Heart left ventricle (tissue), 13 donors: ENCODE measurements around the gene KIRREL1.

Experiments
- CTCF ChIP-seq, 12 donors: fragments of 200-600 bp; sonication (generic) in 4 of 12; IDR thresholded peaks; one replicate each; pipeline versions ENCODE4 v1.5.0 to v1.8.0; 2018 to 2022; ENCODE audit warnings: antibody characterized with exemption in 12 of 12, mild to moderate bottlenecking in 5 of 12
- POLR2A ChIP-seq, 2 donors: fragments of 450-650 bp; IDR thresholded peaks; one replicate each; pipeline ENCODE4 v1.6.1; 2017; ENCODE audit warnings: antibody characterized with exemption in 2 of 2, mild to moderate bottlenecking in 2 of 2, moderate library complexity in 2 of 2
- donor health status: ischemic (EF 13 %, LVEDD 7.1; RV severe dilation, severe dysfunction).
- donor health status: DM: no; HTN: yes; CAD: no.
- donor health status: DM: no; HTN: no; CAD: no.
- donor health status: ischemic (EF 25% LVEDD 6.9; RV normal size, moderate dysfunction).
- donor health status: ischemic (EF 25% LVEDD 5.7; RV mildly dilated, moderate dysfunction).
- donor health status: ischemic (EF 35%, LVEDD 5.7; RV mildly dilated, moderate dysfunction).
- donor health status: nonischemic (EF 11% LVEDD 7.7; RV severe dilation, severe dysfunction).
- donor health status: DM: yes; HTN: yes; CAD: no.
- donor health status: PGD.
- donor health status: ischemic (EF 29% LVEDD 5.4; RV normal size, mild dysfunction).
- donor health status: nonischemic (EF 23%, LVEDD 6.1; RV moderate dilation, normal function).

- no peak for TF ChIP-seq CTCF (IDR thresholded peaks at IDR 0.05)
- no peak for TF ChIP-seq POLR2A (IDR thresholded peaks at IDR 0.05)
Observed at GRCh38 chr1:157965584-157965983, 27.9 kb upstream of the KIRREL1 start.
